OCI-LY7 (cell line): Measurements from ENCODE around the gene ITPRIP.

Source experiments
- EZH2phosphoT487 ChIP-seq: fragments of 200-600 bp; sonication (generic); IDR thresholded peaks from 2 replicates; pipeline ENCODE4 v1.6.1; 2018; ENCODE audit warnings: low read depth, borderline replicate concordance, mild to moderate bottlenecking, mixed run types, antibody characterized with exemption, low read length, moderate library complexity, mixed read lengths
- TF ChIP-seq, protein P1 (sequence below): fragments of 200-600 bp; sonication (generic); conservative IDR thresholded peaks from 2 replicates; pipeline ENCODE4 v1.5.1; 2014; ENCODE audit warnings: mild to moderate bottlenecking, antibody characterized with exemption, low read length, moderate library complexity, mixed read lengths

- TF ChIP-seq, protein P1, sequence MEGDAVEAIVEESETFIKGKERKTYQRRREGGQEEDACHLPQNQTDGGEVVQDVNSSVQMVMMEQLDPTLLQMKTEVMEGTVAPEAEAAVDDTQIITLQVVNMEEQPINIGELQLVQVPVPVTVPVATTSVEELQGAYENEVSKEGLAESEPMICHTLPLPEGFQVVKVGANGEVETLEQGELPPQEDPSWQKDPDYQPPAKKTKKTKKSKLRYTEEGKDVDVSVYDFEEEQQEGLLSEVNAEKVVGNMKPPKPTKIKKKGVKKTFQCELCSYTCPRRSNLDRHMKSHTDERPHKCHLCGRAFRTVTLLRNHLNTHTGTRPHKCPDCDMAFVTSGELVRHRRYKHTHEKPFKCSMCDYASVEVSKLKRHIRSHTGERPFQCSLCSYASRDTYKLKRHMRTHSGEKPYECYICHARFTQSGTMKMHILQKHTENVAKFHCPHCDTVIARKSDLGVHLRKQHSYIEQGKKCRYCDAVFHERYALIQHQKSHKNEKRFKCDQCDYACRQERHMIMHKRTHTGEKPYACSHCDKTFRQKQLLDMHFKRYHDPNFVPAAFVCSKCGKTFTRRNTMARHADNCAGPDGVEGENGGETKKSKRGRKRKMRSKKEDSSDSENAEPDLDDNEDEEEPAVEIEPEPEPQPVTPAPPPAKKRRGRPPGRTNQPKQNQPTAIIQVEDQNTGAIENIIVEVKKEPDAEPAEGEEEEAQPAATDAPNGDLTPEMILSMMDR = no peak
- no peak for TF ChIP-seq EZH2phosphoT487
Observed at GRCh38 chr10:104349623-104350126, 11.4 kb upstream of the ITPRIP start.
